ENCODE measurements around the gene FAM200B. TPM values are rescaled to one million over a fixed set of nuclear protein-coding genes. Genes with fewer than 3 reads are reported as not detected.

Gene FAM200B
- total and polyA plus RNA-seq, 2 of the 4 experiments (the other 2 are of a cell fraction), result 16.7 to 18.5 TPM

- Histone ChIP-seq H3K79me1 (ENCODE audit: low read depth in 1 of 2, low read length in 2 of 2) (peaks cover 2 to 17% of the 10 kb centered on the region in 2 experiments; a peak in 2 of 4 replicates), H3K14ac (replicated peaks; ENCODE audit: low read depth, low read length) (peak overlapping the region; percentile 62), H3K23ac (ENCODE audit: low read depth, low read length) (peak overlapping the region; percentile 78; the same call in 1 of the 2 replicates), H3K36me3 (ENCODE audit: control insufficient read depth, insufficient read depth, low read length) (no peaks in the 10 kb centered on the region; the same call in none of the 2 replicates), H2AFZ (replicated peaks; ENCODE audit: low read length, poor library complexity) (no peak overlapping the region), H3K18ac (ENCODE audit: low read depth, low read length) (peak overlapping the region; percentile 87), H3K4me3 (ENCODE audit: insufficient read depth, low read depth, low read length) (no peak overlapping the region), H3K27me3 (ENCODE audit: control insufficient read depth, insufficient read depth, low read length) (no peaks in the 10 kb centered on the region), H3K9ac (ENCODE audit: low read depth, low read length) (no peak overlapping the region), H3K27ac (ENCODE audit: insufficient read depth, low read length) (peak overlapping the region; percentile 80), H3K4me1 (ENCODE audit: control insufficient read depth, insufficient read depth, low read length) (peaks cover 10% of the 10 kb centered on the region), H4K20me1 (ENCODE audit: insufficient read depth, low read length) (no peaks in the 10 kb centered on the region), H3K4ac (ENCODE audit: low read depth, low read length) (peak overlapping the region; percentile 93), H3K9me3 (ENCODE audit: control insufficient read depth, insufficient read depth, low read length) (no peaks in the 10 kb centered on the region), H2BK120ac (ENCODE audit: low read depth, low read length) (peak overlapping the region; percentile 97), H4K5ac (ENCODE audit: low read depth, low read length) (peak overlapping the region; percentile 95), H2AK5ac (ENCODE audit: low read depth, low read length) (peak overlapping the region; percentile 77), H2BK5ac (ENCODE audit: low read depth, low read length, poor library complexity, severe bottlenecking) (peak overlapping the region; percentile 98), H3K4me2 (ENCODE audit: low read depth, low read length) (peak overlapping the region; percentile 59), H4K8ac (ENCODE audit: low read depth in 2 of 2, low read length in 2 of 2) (peak overlapping the region; percentile 74 to 81), H2AK9ac (replicated peaks; ENCODE audit: low read depth, low read length, poor library complexity) (no peak overlapping the region), H2BK20ac (ENCODE audit: low read depth, low read length) (peak overlapping the region; percentile 97), H2BK15ac (ENCODE audit: low read depth, low read length) (peak overlapping the region; percentile 87; the same call in 2 of the 3 replicates), H3K56ac (ENCODE audit: extremely low read depth, insufficient read depth, low read length) (peak overlapping the region; percentile 42; the same call in 1 of the 2 replicates), H3K9me1 (ENCODE audit: insufficient read depth, low read length) (0 out of 2 replicates have a peak, but pooled peaks cover 8% of the 10 kb centered on the region), H4K91ac (ENCODE audit: insufficient read depth, low read depth, low read length) (peak overlapping the region; percentile 93)
- intact Hi-C loops (cut with micrococcal nuclease) (loop anchor here (2.0 kb wide), 1 partner anchor 25 kb away; no protein-coding TSS in a partner anchor), dilution Hi-C loops (cut with HindIII; ENCODE audit: low sequenced_read_pairs, unreplicated experiment) (no loop called here), in situ Hi-C loops (cut with MboI; ENCODE audit: low sequenced_read_pairs) (loop anchor here (25.0 kb wide), 1 partner anchor 679 kb away; the partner anchor contains the start of gene CPEB2)
- CTCF ChIA-PET, result no interaction called here
- ATAC-seq (ENCODE audit: low read depth) (peak; percentile 48), DNase-seq (peak; percentile 87)
- TF ChIP-seq SMC3 (IDR thresholded peaks at IDR 0.05; ENCODE audit: low read depth, low read length) (no peak), RAD21 (IDR thresholded peaks at IDR 0.05; ENCODE audit: low read length) (no peak), USF2 (IDR thresholded peaks at IDR 0.05; ENCODE audit: low read depth, low read length) (peak; percentile 56; the same call in 1 of the 2 replicates), BHLHE40 (IDR thresholded peaks at IDR 0.05; ENCODE audit: low read depth, low read length) (0 out of 2 replicates have a peak, but pooled peaks have one; percentile 3), RCOR1 (IDR thresholded peaks at IDR 0.05; ENCODE audit: insufficient replicate concordance, low read length) (peak; percentile 42), FOS (IDR thresholded peaks at IDR 0.05; ENCODE audit: low read depth, low read length) (peak; percentile 70; the same call in 1 of the 2 replicates), NFE2L2 (IDR thresholded peaks at IDR 0.05; ENCODE audit: low read depth, low read length) (no peak)
- no TSS peak for BruUV-seq (replicated peaks)
- POLR2A ChIA-PET (ENCODE audit: unreplicated experiment), result no interaction called here
- WGBS, 2 experiments (ENCODE audit: extremely low coverage in 2 of 2, insufficient read length in 1 of 2), result 83% methylated on average over 1 of the region's 3 CpGs; no CpG with 5 or more reads in 1 of the 2 experiments
Measured at GRCh38 chr4:15691346-15692135, 9.9 kb downstream of the FAM200B start.

Data from IMR-90 (cell line).